NCI-H146 treated with DMSO at 0.1 percent for 48 hours (cell line): ENCODE results near the gene CTSA.
A peak's percentile ranks its signal among the peaks of the same experiment; 100 is the strongest.

Source experiments
- DNase-seq: peaks from one replicate; lab custom pipeline; 2025; ENCODE audit not compliant: unreplicated experiment; lab: John Stamatoyannopoulos, UW

Gene CTSA

DNA sequence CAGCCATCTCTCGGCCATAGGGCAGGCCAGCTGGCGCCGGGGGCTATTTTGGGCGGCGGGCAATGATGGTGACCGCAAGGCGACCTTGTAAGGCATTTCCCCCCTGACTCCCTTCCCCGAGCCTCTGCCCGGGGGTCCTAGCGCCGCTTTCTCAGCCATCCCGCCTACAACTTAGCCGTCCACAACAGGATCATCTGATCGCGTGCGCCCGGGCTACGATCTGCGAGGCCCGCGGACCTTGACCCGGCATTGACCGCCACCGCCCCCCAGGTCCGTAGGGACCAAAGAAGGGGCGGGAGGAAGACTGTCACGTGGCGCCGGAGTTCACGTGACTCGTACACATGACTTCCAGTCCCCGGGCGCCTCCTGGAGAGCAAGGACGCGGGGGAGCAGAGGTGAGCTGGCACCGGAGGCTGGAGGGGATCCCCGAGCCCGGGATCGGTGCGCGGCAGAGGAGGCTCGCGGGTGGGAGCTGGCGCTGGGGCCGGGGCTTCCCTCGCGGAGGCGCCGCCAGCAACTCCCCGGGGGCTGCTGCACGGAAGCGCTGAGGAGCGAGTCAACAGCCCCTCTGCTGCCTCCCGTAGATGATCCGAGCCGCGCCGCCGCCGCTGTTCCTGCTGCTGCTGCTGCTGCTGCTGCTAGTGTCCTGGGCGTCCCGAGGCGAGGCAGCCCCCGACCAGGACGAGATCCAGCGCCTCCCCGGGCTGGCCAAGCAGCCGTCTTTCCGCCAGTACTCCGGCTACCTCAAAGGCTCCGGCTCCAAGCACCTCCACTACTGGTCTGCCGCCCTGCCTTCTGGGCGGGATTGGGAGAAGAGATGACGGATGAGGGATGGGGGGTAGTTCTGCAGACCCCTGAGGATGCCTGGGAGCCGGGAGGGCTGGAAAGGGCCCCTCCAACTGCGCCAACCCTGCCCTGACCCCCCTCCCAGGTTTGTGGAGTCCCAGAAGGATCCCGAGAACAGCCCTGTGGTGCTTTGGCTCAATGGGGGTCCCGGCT is at the start of gene CTSA, which contains the start of gene NEURL2:
Gene CTSA, plus strand, starts transcription at position 351 of the 999 bp plus-strand sequence. Its CDS starts 234 bp downstream, at position 585.
Gene NEURL2, minus strand, starts transcription at position 224 of the 999 bp plus-strand sequence. Its CDS starts 217 bp downstream, at position 7.
- DNase-seq: peak; percentile 87

DNA sequence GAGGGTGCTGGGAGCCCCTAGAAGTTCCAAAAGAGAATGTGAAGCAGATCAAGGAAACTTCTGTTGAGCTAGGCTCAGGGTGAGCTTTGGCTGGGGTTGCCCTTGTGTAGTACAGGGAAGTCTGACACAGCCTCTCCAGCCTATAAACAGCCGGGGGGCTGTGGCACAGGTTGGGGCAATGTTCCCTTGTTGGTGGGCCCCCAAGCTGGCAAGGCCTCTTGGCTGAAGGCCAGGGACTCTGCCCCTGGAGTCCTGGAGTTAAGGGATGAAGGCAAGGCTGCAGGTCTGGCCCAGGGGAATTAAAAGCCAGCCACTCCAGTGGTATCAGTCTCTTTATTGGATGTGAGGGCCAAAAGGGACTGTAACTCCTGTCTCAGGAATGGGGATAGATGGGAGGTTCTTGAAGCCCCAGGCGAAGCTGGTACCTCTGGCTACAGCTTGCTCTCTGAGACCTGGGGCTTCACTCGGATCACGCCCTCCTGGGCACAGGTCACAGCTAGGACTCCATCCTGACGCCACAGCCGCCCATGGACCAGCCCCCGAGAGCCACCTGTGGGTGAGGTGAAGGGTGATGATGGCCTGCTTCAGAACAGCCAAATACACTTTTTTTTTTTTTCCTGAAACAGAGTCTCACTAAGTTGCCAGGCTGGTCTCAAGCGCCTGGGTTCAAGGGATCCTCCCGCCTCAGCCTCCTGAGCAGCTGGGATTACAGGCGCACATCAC is 49.6 kb upstream of the CTSA start:
- DNase-seq: no peak

DNA sequence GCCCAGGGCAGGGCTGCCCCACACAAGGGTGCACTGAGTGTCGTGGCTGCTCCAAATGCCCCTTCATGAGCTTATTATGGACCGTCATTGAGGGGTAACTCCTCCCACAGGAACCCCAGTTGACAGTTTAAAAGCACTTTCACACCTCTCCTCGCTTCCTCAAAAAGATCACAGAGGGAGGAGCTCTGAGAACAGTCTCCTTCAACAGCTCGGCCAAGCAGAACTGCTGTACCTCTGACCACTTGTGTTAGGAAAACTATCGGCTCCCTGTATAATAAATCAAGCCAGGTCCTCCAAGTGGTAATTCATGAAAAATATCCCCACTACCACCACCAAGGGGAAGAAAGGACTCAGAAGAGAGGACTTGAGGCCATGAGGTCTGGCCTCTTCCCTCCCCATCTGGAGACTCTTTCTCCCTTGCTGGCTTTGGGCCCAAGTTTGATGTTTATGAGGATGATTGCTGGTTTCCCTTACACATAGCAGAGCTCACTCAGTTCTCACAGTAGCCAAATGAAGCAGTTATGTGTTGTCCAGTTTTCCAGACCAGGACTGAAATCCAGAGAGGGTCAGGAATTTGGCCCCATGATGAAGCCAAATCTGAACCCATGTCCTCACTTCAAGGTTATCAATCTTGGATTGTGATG is 48.8 kb upstream of the CTSA start:
- DNase-seq: no peak

DNA sequence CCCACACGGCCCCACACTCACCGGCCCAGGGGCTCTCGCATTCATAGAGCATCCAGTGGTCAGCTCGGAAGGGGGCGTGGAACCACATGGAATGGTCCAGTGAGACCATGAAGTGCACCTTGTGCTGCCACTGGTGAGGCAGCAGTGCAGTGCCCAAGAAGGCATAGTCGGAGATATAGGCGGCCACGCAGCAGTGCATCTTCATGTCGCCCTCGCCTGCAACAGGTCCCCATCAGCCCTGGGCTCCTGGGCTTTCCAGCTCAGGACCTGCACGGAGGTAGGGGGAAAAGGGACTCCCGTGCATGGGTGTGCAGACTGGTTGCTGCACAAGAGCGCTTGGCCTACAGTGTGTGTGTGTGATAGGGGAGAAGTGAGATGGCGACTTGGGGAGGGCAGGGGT is 47.6 kb upstream of the CTSA start:
- DNase-seq: no peak

DNA sequence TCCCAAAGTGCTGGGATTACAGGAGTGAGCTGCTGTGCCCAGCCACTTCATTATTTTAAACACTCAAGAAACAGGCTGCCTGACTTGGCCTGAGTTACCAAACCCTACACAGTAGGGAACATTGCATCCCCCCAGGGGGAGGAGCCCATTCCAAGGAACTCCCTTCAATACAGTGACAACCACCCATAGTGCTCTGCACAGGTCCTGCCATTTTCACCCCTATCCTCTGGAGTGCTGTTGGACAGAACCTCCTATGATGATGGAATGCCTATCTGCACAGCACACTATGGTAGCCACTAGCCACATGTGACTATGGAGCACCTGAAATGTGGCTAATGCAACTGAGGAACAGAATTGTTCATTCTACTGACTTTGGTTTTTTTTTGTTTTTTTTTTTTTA is 45.7 kb upstream of the CTSA start:
- DNase-seq: no peak

DNA sequence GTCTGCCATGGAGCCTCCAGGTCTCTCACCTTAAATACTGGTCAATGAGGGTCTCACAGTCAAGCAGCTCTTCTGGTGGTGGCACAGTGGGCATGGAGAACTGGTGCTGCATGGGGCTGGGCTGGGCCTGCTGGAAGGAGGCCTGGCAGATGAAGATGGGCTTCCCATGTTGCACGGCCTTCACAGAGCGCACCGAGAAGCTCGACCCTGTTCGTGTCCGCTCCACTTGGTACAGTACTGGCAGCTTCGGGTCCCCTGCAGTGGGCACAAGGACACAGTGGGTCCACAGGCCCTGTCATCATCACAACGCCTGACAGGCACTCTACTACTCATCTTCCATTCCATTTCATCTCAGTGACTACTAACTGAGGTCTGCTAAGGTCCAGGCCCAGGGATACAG is 42.7 kb upstream of the CTSA start:
- DNase-seq: no peak

DNA sequence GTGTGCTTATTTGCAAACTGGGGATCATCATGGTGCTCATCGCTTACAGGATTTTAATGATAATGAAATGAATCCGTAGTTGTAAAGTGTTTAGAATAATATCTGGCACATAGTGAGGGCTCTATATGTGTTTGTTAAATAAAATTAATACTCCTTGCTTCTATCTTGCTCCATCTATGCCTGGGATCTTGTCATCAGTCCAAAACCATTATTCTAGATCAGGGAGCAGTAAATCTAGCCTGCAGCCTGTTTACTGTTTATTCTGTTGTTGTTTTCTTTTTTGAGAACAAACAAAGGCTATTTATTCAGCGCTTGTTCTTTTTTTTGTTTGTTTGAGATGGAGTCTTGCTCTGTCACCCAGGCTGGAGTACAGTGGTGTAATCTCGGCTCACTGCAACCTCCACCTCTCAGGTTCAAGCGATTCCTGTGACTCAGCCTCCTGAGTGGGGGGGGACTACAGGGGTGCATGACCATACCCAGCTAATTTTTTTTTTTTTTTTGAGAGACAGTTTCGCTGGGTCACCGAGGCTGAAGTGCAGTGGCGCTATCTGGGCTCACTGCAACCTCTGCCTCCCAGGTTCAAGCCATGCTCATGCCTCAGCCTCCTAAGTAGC is 42.1 kb upstream of the CTSA start:
- DNase-seq: no peak

DNA sequence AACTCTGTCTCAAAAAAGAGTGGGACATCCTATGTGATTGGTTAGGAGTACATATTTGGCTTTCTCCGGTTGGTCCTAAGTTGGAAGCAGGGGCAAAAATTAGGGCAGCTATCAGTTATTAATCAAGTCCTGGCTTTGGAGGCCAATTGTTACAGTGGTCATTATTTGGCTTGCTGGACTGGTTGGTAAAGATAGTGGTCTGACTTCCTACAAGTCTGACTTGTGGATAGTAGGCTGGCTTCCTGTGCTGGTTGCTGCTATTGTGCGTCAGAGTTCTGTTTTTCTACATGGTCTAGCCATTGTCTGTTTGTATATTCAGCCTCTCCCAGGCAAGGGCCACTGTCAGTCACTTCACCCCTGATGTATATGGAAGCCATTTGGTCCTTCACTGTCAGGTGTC is 40.9 kb upstream of the CTSA start:
- DNase-seq: no peak

DNA sequence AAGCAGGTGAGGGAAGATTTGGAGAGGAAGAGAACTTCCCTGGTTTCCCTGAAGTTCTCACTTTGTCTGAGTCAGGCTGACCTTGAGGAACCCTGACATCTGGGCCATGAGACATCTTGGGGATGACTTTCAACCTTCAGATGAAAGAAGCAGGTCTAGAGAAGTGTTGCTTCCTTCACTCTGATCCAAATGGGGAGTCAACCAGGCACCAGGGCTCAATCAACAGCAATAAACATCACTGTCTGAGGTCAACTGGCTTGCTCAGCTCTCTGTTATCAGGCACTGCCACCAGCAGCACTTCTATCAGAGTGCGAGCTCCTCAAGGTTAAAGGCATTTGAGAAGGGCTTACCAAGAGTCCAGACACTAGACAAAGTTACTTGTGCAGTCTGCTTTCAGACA is 40.2 kb upstream of the CTSA start:
- DNase-seq: no peak

DNA sequence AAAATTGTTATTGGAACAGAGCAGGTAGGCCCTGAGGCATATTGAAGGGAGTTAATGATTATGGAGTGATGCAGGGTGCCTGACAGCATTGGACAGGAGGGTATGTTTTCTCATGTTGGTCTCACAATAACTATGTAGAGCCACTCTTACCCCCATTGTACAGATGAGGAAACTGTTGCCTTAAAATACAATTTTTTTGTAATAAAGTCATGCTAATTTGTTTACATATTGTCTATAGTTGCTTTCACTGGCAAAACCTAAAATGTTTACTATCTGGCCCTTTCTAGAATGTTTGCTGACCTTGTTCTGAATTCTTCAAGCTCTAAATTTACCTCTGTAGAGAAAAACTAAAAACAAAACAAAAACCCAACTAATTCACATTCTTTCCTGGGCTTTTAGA is 39.6 kb upstream of the CTSA start:
- no peak for DNase-seq

DNA sequence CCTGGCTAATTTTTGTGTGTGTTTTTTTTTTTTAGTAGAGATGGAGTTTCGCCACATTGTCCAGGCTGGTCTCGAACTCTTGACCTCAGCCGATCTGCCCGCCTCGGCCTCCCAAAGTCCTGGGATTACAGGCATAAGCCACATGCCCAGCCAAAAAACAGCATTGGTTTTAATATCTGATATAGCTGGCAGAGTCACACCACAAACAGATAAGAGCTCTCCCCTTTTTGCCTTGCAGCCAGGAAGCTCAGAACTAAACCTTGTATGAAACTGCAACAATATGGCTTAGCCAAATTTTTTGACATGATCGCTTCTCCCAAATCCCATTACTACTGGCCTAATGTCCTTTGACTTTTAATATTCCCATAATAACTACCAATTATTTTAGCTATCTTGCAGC is 38.8 kb upstream of the CTSA start:
- no peak for DNase-seq

DNA sequence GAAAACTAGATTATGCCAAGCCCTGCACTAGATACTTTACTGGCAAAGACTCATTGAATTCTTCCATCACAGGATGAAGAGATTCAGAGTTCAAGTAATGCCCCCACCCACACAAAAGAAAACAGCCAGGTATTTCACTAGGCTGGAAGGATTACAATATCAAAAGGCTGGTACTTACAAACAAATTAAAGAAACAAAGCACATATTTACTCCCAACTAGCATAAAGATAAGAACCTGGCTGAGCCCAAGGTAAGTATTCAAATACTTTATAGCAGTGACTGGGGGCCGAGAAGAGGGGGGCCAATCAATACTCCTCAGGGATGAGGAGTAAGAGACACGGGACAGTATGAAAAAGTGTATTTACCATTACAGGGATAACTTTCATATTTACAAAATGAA is 37.7 kb upstream of the CTSA start:
- no peak for DNase-seq

DNA sequence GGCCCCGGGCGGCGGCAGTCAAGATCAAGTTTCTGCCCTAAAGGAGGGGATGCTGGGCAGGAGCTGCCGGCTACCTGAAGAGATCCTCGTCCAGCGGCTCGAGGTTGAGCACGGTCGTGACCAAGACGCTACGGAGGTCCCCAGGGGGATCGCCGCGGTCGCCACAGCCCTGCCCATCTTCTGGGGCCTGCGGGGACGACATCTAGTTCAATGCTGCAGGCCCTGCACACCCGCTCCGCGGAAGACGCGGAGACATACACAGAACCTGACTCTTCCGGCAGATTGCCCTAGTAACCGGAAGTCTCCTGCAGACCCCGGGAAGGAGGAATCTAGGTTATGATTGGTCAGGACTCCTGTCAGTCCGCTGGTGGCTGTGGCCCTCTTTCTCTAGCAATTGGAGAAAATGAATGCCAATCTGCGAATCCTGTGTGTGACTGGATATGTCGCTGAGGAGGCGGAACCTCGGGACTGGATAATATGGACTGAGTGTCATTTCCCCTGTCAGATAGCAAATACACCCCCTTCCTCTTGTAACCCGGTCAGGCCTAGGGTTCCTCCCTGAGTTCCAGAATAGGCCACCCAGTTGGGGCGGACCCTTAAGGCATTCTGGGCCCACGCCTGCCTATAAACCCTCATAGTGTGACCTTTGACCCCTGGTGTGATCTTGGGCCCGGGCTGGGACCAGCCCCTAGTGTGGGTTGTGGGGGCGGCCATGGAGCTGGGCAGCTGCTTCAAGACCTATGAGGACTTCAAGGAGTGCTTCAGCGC is 33.8 kb upstream of the CTSA start, which contains the start of the genes ACOT8 and ZSWIM3:
Gene ACOT8, minus strand, starts transcription at position 279 of the 768 bp plus-strand sequence. Its CDS starts 77 bp downstream, at position 202.
Gene ZSWIM3, plus strand, starts transcription at position 501 of the 768 bp plus-strand sequence. Its CDS starts 212 bp downstream, at position 713.
- peak; percentile 100 for DNase-seq

DNA sequence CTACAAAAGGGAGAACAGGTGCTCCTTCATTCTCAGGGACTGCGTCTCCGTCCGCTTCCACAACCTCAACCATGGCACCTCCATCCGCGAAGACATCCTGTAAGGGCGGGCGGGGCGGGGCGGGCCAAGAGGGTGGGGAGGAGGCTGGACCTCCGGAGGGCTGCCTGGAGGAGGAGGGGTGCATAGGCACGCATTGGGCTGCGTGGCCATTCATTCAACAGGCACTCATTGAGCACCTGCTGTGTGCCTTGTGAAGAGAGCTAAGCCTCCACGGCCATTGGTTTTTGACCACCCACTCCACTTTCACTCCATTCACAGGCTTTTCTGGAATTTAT is 33.3 kb upstream of the CTSA start:
- no peak for DNase-seq

DNA sequence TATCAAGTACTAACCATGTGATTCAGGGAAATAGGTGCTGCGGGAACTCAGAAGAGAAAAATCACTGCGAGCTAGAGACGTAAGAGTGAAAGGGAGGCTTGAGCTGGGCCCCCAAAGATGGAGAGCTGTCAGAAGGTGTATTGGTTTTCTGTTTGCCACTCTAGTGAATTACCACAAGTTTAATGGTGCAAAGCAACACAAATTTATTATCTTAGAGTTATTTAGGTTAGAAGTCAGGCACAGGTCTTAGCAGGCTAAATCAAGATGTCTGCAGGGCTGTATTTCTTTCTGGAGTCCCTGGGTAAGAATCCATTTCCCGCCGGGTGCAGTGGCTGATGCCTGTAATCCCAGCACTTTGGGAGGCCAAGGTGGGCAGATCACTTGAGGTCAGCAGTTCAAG is 31.2 kb upstream of the CTSA start:
- DNase-seq: no peak

DNA sequence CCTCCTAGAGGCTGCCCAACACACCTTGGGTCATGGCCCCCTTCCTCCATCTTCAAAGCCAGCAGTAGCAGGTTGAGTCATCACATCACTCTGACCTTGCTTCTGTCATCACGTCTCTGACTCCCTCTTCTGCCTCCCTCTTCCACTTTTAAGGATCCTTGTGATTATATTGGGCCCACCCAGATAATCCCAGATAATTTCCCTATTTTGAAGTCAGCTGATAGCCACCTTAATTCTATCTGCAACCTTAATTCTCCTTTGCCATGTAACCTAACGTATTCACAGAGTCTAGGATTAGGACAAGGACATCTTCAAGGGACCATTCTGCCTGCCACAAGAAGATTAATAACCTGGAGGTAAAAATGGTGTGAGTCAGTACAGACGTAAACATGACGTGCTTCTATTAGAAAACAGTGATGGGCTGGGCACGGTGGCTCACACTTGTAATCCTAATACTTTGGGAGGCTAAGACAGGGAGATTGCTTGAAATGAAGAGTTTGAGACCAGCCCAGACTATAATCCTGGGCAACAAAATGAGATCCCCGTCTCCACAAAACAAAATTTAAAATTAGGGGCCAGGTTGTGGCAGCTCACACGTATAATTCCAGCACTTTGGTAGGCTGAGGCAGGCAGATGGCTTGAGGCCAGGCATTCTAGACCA is 30.4 kb upstream of the CTSA start:
- DNase-seq: no peak

DNA sequence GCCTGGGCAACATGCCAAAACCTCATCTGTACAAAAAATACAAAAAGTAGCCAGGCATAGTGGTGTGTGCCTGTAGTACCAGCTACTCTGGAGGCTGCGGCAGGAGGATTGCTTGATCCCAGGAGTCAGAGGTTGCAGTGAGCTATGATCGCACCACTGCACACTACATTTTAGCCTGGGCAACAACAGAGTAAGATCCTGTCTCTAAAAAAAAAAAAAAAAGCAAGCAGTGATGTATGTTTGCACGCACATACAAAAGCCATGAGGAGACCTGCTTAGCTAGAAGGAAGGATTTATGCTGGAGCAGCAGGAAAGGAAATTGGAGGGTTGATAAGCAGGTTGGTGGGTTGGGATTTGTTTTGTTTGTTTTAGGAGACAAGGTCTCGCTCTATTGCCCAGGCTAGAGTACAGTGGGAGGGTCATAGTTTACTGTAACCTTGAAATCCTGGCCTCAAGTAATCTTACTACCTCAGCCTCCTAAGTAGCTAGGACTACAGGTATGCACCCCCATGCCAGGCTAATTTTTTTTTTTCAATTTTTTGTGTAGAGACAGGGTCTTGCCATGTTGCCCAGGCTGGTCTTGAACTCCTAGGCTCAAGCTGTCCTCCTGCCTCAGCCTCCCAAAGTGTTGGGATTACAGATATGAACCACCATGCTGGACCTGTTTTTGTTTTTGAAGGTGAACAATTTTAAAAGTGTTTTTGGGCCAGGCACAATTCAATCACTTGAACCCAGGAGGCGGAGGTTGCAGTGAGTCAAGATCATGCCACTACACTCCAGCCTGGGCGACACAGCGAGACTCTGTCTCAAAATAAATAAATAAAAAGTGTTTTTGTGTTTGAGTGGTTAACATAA is 29.7 kb upstream of the CTSA start:
- DNase-seq: no peak

DNA sequence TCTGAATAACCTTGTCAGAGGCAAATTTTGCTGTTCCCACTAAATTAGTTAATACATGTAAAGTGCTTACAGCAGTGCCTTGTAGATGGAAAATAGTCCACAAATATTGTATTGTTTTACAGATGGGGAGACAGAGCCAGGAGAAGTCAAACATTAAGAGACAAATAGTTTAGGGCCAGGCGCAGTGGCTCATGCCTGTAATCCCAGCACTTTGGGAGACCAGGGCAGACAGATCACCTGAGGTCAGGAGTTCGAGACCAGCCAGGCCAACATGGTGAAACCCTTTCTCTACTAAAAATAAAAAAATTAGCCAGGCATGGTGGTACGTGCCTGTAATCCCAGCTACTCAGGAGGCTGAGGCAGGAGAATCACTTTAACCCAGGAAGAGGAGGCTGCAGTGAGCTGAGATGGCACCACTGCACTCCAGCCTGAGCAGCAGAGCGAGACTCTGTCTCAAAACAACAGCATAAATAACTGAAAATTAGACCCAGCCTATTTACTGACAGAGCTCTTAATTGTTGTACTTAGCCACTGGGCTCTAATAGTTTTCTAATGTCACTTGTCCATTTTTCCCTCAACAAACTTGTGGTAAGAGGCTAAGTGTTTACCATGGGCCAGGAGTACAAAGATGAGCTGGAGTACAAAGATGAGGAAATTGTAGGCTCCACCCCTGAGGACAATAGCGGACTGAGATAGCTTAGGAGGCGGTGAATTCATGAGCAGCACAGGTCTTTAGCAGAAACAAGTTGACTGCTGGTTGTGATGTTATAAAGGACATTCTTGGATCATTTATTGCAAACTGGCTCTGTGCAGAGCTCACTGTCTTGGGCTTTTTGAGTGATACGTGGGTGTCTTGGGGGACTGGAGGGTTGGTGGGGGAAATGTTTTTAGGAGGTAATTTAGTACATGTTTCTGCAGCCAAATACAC is 27.3 kb upstream of the CTSA start:
- no peak for DNase-seq
